Measurements from ENCODE around the gene RRAS2. TPM values are rescaled to one million over a fixed set of nuclear protein-coding genes. Genes with fewer than 3 reads are reported as not detected.

The RRAS2 gene
- total and polyA plus RNA-seq, 3 donors from 2014 or later = 37.3 to 62.6 (median 57.4) TPM

- no peak overlapping the region for H3K27ac ChIP-seq
- DNase-seq = no peak
- TF ChIP-seq POLR2A (IDR thresholded peaks at IDR 0.05) (no peak), CTCF (IDR thresholded peaks at IDR 0.05) (no peak)
- no peaks in the 10 kb centered on the region for H3K9me3 ChIP-seq
- no peak overlapping the region for H3K4me3 ChIP-seq
- intact Hi-C loops (cut with DNase I; ENCODE audit: low total_unique reads) = no loop called here
- H3K36me3 ChIP-seq (ENCODE audit: low read depth, missing control alignments) = no peaks in the 10 kb centered on the region
- WGBS, 2 donors = 92 to 94% methylated on average over 2 of the region's 2 CpGs
- H3K4me1 ChIP-seq = no peaks in the 10 kb centered on the region
- no peaks in the 10 kb centered on the region for H3K27me3 ChIP-seq
These were observed 36.5 kb downstream of the RRAS2 start for GRCh38 chr11:14322510-14322909.

- TF ChIP-seq POLR2A (IDR thresholded peaks at IDR 0.05) (no peak), CTCF (IDR thresholded peaks at IDR 0.05) (no peak)
- no peak overlapping the region for H3K27ac ChIP-seq
- H3K27me3 ChIP-seq = no peaks in the 10 kb centered on the region
- no peaks in the 10 kb centered on the region for H3K4me1 ChIP-seq
- WGBS, 2 donors = 77 to 86% methylated on average over 3 of the region's 3 CpGs
- no peaks in the 10 kb centered on the region for H3K36me3 ChIP-seq (ENCODE audit: low read depth, missing control alignments)
- no peaks in the 10 kb centered on the region for H3K9me3 ChIP-seq
- no peak overlapping the region for H3K4me3 ChIP-seq
- no peak for DNase-seq
- intact Hi-C loops (cut with DNase I; ENCODE audit: low total_unique reads) = no loop called here
These were observed 39.0 kb downstream of the RRAS2 start for GRCh38 chr11:14320020-14320419.

- H3K4me3 ChIP-seq = no peak overlapping the region
- 50 to 73% methylated on average over 1 of the region's 1 CpG for WGBS, 2 donors
- no peak overlapping the region for H3K27ac ChIP-seq
- H3K27me3 ChIP-seq = no peaks in the 10 kb centered on the region
- intact Hi-C loops (cut with DNase I; ENCODE audit: low total_unique reads) = no loop called here
- no peak for TF ChIP-seq CTCF (IDR thresholded peaks at IDR 0.05)
- TF ChIP-seq POLR2A (IDR thresholded peaks at IDR 0.05) = no peak
- no peaks in the 10 kb centered on the region for H3K4me1 ChIP-seq
- DNase-seq = no peak
- H3K9me3 ChIP-seq = no peaks in the 10 kb centered on the region
- H3K36me3 ChIP-seq (ENCODE audit: low read depth, missing control alignments) = no peaks in the 10 kb centered on the region
These were observed 40.4 kb downstream of the RRAS2 start for GRCh38 chr11:14318581-14318981.

- Histone ChIP-seq H3K4me1 (no peaks in the 10 kb centered on the region), H3K36me3 (ENCODE audit: low read depth, missing control alignments) (no peaks in the 10 kb centered on the region), H3K9me3 (no peaks in the 10 kb centered on the region), H3K4me3 (no peak overlapping the region), H3K27me3 (no peaks in the 10 kb centered on the region), H3K27ac (no peak overlapping the region)
- no peak for DNase-seq
- TF ChIP-seq POLR2A (IDR thresholded peaks at IDR 0.05) (no peak), CTCF (IDR thresholded peaks at IDR 0.05) (no peak)
- 88 to 95% methylated on average over 7 of the region's 7 CpGs for WGBS, 2 donors
- intact Hi-C loops (cut with DNase I; ENCODE audit: low total_unique reads) = no loop called here
These were observed 41.2 kb downstream of the RRAS2 start for GRCh38 chr11:14317659-14318325.

- H3K27me3 ChIP-seq = no peaks in the 10 kb centered on the region
- no peak for DNase-seq
- no peak overlapping the region for H3K27ac ChIP-seq
- TF ChIP-seq CTCF (IDR thresholded peaks at IDR 0.05) (no peak), POLR2A (IDR thresholded peaks at IDR 0.05) (no peak)
- intact Hi-C loops (cut with DNase I; ENCODE audit: low total_unique reads) = no loop called here
- H3K36me3 ChIP-seq (ENCODE audit: low read depth, missing control alignments) = no peaks in the 10 kb centered on the region
- H3K9me3 ChIP-seq = no peaks in the 10 kb centered on the region
- H3K4me1 ChIP-seq = no peaks in the 10 kb centered on the region
- 90 to 91% methylated on average over 2 of the region's 2 CpGs for WGBS, 2 donors
- H3K4me3 ChIP-seq = no peak overlapping the region
These were observed 43.9 kb downstream of the RRAS2 start for GRCh38 chr11:14315130-14315529.
